C1 segment of cervical spinal cord (tissue), 14 donors: ENCODE results near the gene ERC2.
A peak's percentile ranks its signal among the peaks of the same experiment; 100 is the strongest.

ENCODE experiments used
- DNase-seq, 14 donors: peaks; one replicate each; lab custom pipeline; 2025; lab: John Stamatoyannopoulos, UW

Gene ERC2

GRCh38 chr3:55827786-55828185 lies 640.5 kb downstream of the ERC2 start:
- no peak for DNase-seq

- DNase-seq = no peak
Observed at GRCh38 chr3:55826731-55827496, 641.4 kb downstream of the ERC2 start.

- DNase-seq = no peak
Observed at GRCh38 chr3:55826097-55826496, 642.2 kb downstream of the ERC2 start.

GRCh38 chr3:55824406-55824805 lies 643.9 kb downstream of the ERC2 start:
- no peak for DNase-seq

- no peak for DNase-seq
Observed at GRCh38 chr3:55823829-55824228, 644.4 kb downstream of the ERC2 start.

- DNase-seq = peak in 2 of 14 donors; percentile 25 to 46
Observed at GRCh38 chr3:55823001-55823400, 645.3 kb downstream of the ERC2 start.

GRCh38 chr3:55819005-55819404 lies 649.3 kb downstream of the ERC2 start:
- no peak for DNase-seq

- DNase-seq = peak in 6 of 14 donors; percentile 1 to 14 (median 10)
Observed at GRCh38 chr3:55818485-55818884, 649.8 kb downstream of the ERC2 start.

- DNase-seq = no peak
Observed at GRCh38 chr3:55816794-55817576, 651.3 kb downstream of the ERC2 start.

- no peak for DNase-seq
Observed at GRCh38 chr3:55815262-55815661, 653.0 kb downstream of the ERC2 start.

- DNase-seq = no peak
Observed at GRCh38 chr3:55813268-55814097, 654.8 kb downstream of the ERC2 start.

GRCh38 chr3:55812394-55813013 lies 655.8 kb downstream of the ERC2 start:
- DNase-seq = no peak

GRCh38 chr3:55807210-55807609 lies 661.1 kb downstream of the ERC2 start:
- DNase-seq = no peak

GRCh38 chr3:55805169-55805568 lies 663.1 kb downstream of the ERC2 start:
- no peak for DNase-seq

GRCh38 chr3:55804170-55805095 lies 663.8 kb downstream of the ERC2 start:
- no peak for DNase-seq

GRCh38 chr3:55802816-55803215 lies 665.5 kb downstream of the ERC2 start:
- no peak for DNase-seq

GRCh38 chr3:55801676-55802075 lies 666.6 kb downstream of the ERC2 start:
- no peak for DNase-seq

- DNase-seq = no peak
Observed at GRCh38 chr3:55801068-55801467, 667.2 kb downstream of the ERC2 start.

GRCh38 chr3:55797775-55798174 lies 670.5 kb downstream of the ERC2 start:
- no peak for DNase-seq

- DNase-seq = no peak
Observed at GRCh38 chr3:55797084-55797483, 671.2 kb downstream of the ERC2 start.

- no peak for DNase-seq
Observed at GRCh38 chr3:55796533-55796932, 671.7 kb downstream of the ERC2 start.
